Dendritic cell treated with granulocyte-macrophage colony-stimulating factor and Interleukin-4, amounts not matched to agents 40 ng/mL and 50 ng/mL, for 4 days (primary cell): Measurements from ENCODE around the gene CYP2C18.

Source experiments
- H3K27ac Mint-ChIP-seq: one replicate; pipeline ENCODE4 v1.8.0; 2022; ENCODE audit warnings: mild to moderate bottlenecking, mixed read lengths
- H3K27me3 Mint-ChIP-seq: one replicate; pipeline ENCODE4 v1.8.0; 2022; ENCODE audit warnings: mild to moderate bottlenecking, mixed read lengths
- H3K36me3 Mint-ChIP-seq: one replicate; pipeline ENCODE4 v1.8.0; 2022; ENCODE audit warnings: low read depth, mixed read lengths
- H3K4me1 Mint-ChIP-seq: one replicate; pipeline ENCODE4 v1.8.0; 2022; ENCODE audit warnings: low read depth, mixed read lengths
- H3K4me3 Mint-ChIP-seq: one replicate; pipeline ENCODE4 v1.8.0; 2022; ENCODE audit warnings: mild to moderate bottlenecking, moderate library complexity, mixed read lengths
- H3K9me3 Mint-ChIP-seq: one replicate; pipeline ENCODE4 v1.8.0; 2022; ENCODE audit warnings: mixed read lengths
- intact Hi-C: fragments of 100-400 bp; cut with micrococcal nuclease; formaldehyde crosslinking; loops from one replicate; pipeline ENCODE4 v1.15.0; 2022

The CYP2C18 gene

DNA sequence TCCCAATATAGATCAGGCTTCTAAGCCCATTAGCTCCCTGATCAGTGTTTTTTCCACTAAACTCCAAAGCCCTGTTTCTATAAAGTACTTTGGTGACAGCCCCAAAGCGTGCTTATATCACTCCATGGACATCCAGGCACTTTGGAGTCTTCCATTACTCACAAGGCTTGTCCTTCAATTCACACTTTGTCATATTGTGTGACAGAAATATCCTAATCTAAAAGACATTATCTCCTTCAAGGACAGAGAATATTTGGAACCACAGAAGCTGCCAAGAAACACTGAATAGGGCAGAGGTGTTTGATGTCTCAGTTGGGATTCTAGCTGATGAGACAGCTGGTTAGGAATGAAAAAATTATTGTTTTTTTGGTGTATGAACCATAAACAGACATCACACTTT, 97.3 kb downstream of the CYP2C18 start:
- H3K4me1 Mint-ChIP-seq = no peaks in the 10 kb centered on the region
- H3K4me3 Mint-ChIP-seq = no peak overlapping the region
- H3K36me3 Mint-ChIP-seq = no peaks in the 10 kb centered on the region
- H3K9me3 Mint-ChIP-seq = peaks cover 12% of the 10 kb centered on the region
- no peaks in the 10 kb centered on the region for H3K27me3 Mint-ChIP-seq
- intact Hi-C loops = no loop called here
- H3K27ac Mint-ChIP-seq = no peak overlapping the region

DNA sequence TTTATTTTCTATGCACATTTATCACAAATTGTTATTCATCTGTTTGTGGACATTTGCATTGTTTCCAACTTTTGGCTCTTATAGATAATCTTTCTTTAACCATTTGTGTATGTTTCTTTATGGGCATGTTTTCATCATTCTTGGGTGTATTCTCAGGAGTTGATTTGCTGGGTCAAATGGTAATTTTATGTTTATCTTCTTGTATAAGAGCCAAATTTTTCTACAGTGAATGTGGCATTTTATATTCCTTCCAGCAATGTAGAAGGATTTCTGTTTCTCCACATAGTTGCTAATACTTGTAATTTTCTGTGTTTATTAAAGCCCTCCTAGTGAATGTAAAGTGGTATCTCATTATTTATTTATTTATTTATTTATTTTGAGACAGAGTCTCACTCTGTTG, 100.7 kb downstream of the CYP2C18 start:
- intact Hi-C loops = no loop called here
- H3K27me3 Mint-ChIP-seq = no peaks in the 10 kb centered on the region
- H3K9me3 Mint-ChIP-seq = peaks cover 9% of the 10 kb centered on the region
- H3K36me3 Mint-ChIP-seq = no peaks in the 10 kb centered on the region
- no peak overlapping the region for H3K27ac Mint-ChIP-seq
- H3K4me3 Mint-ChIP-seq = no peak overlapping the region
- H3K4me1 Mint-ChIP-seq = no peaks in the 10 kb centered on the region

DNA sequence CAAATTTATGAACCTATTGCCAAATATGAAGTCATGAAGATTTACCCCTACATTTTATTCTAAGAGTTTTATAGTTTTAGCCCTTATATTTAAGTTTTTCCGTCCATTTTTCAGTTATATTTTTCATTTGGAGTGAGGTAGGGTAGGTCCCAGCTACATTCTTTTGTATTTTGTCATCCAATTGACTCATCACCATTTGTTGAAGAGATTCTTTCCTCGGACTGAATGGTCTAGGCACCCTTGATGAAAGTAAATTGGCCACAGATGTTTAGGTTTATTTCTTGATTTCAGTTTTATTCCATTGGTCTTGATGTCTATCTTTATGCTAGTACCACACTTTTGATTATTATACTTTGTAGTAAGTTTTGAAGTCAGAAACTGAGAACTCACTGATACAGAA, 101.7 kb downstream of the CYP2C18 start:
- Mint-ChIP-seq H3K4me1 (no peaks in the 10 kb centered on the region), H3K27ac (no peak overlapping the region), H3K27me3 (no peaks in the 10 kb centered on the region), H3K9me3 (peaks cover 9% of the 10 kb centered on the region), H3K36me3 (no peaks in the 10 kb centered on the region), H3K4me3 (no peak overlapping the region)
- intact Hi-C loops = no loop called here
